HG03575 (cell line): ENCODE measurements around the gene IGSF23.
"Not testable (repeated sequence)": the region's sequence is repeated elsewhere in the genome, so short reads cannot be mapped to it uniquely, and the experiment has no call there.

Experiments
- ATAC-seq: cut with Tn5 transposase; IDR thresholded peaks from one replicate; pipeline ENCODE4 v1.9.1; 2021; ENCODE audit not compliant: unreplicated experiment, insufficient number of reproducible peaks, low FRiP score; ENCODE audit errors: extremely low read depth

IGSF23 gene

GRCh38 chr19:44657211-44657921 is 44.0 kb downstream of the IGSF23 start:
- ATAC-seq: no peak

- ATAC-seq: no peak
Measured at GRCh38 chr19:44658069-44658733, 44.8 kb downstream of the IGSF23 start.

GRCh38 chr19:44660081-44660480 is 46.7 kb downstream of the IGSF23 start:
- ATAC-seq: no peak

- no peak for ATAC-seq
Measured at GRCh38 chr19:44661205-44661604, 47.8 kb downstream of the IGSF23 start.

- ATAC-seq: no peak
Measured at GRCh38 chr19:44661904-44662303, 48.5 kb downstream of the IGSF23 start.

- ATAC-seq: no peak
Measured at GRCh38 chr19:44662691-44663385, 49.5 kb downstream of the IGSF23 start.

- ATAC-seq: no peak
Measured at GRCh38 chr19:44663996-44664395, 50.6 kb downstream of the IGSF23 start.

GRCh38 chr19:44664976-44665375 is 51.6 kb downstream of the IGSF23 start:
- no peak for ATAC-seq

GRCh38 chr19:44666852-44667556 is 53.6 kb downstream of the IGSF23 start:
- ATAC-seq: no peak

GRCh38 chr19:44668985-44669764 is 55.8 kb downstream of the IGSF23 start:
- ATAC-seq: no peak

GRCh38 chr19:44670027-44670426 is 56.7 kb downstream of the IGSF23 start:
- ATAC-seq: not testable (repeated sequence)

- no peak for ATAC-seq
Measured at GRCh38 chr19:44671400-44671799, 58.0 kb downstream of the IGSF23 start, which contains the start of gene CEACAM19. Gene CEACAM19, plus strand, starts transcription at chr19:44671482. Its CDS starts 450 bp downstream, at chr19:44671932.

GRCh38 chr19:44672226-44672625 is 58.9 kb downstream of the IGSF23 start:
- no peak for ATAC-seq

GRCh38 chr19:44673510-44673909 is 60.1 kb downstream of the IGSF23 start:
- ATAC-seq: no peak

- ATAC-seq: no peak
Measured at GRCh38 chr19:44675521-44675920, 62.2 kb downstream of the IGSF23 start.

- no peak for ATAC-seq
Measured at GRCh38 chr19:44677019-44677811, 63.9 kb downstream of the IGSF23 start.

- no peak for ATAC-seq
Measured at GRCh38 chr19:44680536-44680935, 67.2 kb downstream of the IGSF23 start.
